Amniotic stem cell (primary cell): ENCODE results near the gene RTP1.
A peak's percentile ranks its signal among the peaks of the same experiment; 100 is the strongest.
"Not testable (repeated sequence)": the region's sequence is repeated elsewhere in the genome, so short reads cannot be mapped to it uniquely, and the experiment has no call there.

Source experiments
- DNase-seq: peaks from one replicate; lab custom pipeline; 2025; lab: John Stamatoyannopoulos, UW

The RTP1 gene, protein sequence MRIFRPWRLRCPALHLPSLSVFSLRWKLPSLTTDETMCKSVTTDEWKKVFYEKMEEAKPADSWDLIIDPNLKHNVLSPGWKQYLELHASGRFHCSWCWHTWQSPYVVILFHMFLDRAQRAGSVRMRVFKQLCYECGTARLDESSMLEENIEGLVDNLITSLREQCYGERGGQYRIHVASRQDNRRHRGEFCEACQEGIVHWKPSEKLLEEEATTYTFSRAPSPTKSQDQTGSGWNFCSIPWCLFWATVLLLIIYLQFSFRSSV

DNA sequence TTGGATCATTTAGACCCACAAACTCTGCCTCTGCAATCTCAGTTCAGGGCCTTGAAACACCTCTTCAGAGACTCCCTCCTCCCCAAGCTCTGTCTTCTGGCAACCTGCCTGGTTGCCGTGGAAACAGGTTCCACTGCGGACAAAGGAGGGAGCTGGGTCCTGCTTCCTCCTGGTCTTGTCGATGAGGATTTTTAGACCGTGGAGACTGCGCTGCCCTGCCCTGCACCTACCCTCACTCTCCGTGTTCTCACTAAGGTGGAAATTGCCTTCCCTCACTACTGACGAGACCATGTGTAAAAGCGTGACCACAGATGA is at the start of gene RTP1:
RTP1 (plus strand) TSS at position 152 of the 315 bp plus-strand sequence; CDS start at position 182, 30 bp downstream.
- DNase-seq = no peak

DNA sequence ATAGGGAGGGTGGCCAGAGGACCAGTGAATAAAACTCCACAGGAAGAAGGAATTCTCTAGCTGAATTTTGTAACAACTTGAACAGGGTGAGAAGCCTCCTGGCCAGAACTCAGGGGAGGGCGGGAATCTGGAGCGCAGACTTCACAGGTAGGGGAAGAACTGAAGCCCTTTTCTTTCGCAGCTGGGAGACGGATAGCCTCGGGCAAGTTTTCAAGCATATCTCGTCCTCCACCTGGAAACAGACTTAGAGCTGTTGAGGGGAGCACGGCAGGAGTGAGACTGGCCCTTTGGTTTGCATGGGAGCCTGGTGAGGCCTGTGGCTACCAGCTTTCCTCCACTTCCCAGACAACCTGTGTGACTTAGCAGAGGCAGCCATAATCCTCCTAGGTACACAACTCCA is 47.1 kb upstream of the RTP1 start:
- no peak for DNase-seq

DNA sequence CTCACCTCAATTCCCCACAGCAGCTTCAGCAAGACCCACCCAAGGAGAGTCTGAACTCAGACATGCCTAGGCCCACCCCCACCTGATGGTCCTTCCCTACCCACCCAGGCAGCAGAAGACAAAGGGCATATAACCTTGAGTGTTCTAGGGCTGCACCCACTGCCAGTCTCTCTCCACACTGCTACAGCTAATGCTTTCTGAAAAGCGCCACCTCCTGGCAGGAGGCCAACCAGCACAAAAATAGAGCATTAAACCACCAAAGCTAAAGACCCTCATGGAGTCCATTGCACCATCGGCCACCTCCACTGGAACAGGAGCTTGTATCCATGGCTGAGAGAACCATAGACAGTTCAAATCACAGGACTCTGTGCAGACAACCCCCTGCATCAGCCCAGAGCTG is 46.7 kb upstream of the RTP1 start:
- DNase-seq = no peak

DNA sequence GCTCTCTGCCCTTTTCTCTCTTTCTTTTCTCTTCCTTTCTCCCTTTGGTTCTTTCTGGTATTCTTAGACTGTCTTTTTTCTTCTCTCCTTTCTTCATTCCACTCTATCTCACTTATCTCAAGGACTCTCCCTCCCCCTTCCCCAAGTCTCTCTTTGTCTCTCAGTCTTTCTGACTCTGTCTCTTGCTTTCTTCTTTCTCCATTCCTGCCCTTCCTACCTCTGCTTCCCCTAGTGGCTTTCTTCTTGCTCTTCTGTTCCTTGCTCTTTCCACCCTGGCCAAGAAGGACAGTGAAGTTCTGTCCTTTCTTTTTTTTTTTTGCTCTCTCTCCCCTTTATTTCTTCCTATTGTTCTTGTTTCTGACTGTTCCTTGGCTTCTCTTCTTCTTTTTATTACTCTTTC is 35.7 kb upstream of the RTP1 start:
- DNase-seq = no peak

DNA sequence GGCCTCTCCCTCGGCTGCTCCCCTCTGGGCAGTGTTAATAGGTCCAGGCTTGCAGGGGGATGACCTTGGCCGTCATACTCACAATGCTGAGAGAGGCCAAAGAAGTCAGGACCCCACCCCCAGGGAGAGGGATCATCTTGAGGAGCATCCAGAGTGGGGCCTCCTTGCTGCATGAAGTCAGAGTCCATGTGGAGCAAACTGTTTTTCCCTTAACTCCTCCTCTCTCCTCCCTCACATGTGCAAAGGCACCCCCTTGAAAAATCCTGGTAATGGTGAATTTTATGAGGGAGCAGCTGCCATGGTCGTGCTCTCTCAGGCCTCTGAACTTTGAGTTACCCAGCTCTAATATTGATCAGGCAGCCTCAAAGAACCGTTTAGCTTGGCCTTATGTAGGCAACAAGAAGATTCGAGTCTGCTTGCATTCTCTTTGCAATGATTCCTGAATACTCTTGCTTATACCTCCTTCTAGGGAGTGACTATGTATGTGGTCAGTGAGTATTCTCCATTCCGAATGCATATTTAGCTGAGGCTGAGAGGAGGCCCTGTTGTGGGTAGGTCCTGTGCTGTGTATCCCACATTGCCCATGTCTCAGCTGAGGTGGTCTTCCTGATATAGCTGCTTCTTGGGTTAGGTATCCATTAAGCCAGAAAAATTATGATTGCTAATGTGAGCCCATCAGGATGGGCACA is 34.9 kb upstream of the RTP1 start:
- DNase-seq = no peak

DNA sequence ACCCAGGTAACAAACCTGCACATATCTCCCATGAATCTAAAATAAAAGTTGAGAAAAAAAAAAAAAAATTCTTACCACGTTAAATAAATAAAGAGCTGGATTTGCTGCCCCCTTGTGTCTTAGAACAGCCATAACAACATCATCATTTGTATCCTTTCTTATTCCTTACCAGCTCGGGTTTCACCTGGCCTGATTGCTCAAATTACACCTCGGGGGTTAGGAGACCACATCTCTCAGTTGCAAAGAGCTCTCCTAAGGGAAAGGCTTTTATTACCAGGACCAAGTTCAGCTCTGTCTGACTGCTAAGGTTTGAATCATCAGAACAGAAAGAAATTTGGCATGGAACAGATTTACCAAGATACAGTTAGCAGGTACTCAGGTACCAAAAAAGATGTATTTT is 32.1 kb upstream of the RTP1 start:
- DNase-seq = no peak

DNA sequence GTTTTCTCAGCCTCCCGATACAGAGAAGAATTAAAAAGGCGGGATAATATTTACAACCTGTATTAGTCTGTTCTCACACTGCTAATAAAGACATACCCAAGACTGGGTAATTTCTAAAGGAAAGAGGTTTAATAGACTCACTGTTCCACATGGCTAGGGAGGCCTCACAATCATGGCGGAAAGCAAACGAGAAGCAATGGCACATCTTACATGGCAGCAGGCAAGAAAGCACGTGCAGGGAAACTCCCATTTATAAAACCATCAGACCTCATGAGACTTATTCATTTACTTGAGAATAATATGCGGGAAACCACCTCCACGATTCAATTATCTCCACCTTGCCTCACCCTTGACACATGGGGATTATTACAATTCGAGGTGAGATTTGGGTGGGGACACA is 30.5 kb upstream of the RTP1 start:
- DNase-seq = no peak

DNA sequence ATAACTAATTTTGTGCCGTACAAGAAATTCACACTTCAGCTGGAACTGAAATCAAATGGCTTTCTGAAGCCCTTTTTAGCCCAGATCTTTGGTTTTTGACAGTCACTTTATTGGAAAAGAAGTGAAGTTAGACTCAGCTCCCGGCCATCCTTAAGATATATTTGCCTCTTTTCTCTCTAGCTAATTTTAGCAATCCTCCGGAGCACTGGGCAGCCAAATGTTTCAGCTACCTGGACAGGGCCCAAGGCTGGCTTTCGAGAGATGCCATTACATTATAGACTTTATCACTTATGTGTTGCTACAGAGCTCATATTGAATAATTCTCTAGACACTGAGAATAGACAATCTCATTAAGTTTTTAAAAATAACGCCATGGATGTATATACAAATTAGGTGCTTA is 29.5 kb upstream of the RTP1 start:
- no peak for DNase-seq

DNA sequence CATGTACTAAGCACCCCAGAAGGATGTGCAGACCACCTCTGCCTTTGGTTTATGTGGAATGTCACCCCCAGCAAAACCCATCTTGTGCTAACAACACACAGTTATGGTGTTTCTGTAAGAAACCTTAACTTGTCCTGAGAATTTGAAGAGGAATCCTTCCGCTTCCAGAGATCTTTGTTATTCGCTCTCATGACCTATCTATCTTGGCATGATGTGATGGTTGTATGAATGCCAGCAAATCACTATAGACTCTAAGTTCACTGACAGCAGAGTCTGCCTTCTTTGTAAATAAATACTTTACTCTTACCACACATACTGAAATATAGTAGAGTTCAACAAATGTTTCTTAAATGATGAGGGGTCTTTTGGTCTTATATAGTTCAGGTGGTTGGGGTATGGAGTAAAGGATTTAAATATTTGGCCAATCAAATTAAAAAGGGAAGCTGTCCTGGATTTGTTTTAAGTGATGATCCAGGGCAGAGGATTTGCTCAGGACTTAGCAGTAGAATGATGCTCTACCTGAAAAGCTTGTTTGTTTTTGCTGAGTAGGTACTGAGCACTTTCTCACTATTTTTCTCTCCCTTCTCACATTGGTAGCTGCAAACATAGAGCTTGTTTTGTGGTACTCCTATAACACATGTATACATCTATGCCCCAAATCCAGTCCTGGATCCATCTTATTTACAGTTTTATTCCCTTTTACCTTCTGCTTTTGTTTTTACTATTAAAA is 27.9 kb upstream of the RTP1 start:
- DNase-seq = no peak

DNA sequence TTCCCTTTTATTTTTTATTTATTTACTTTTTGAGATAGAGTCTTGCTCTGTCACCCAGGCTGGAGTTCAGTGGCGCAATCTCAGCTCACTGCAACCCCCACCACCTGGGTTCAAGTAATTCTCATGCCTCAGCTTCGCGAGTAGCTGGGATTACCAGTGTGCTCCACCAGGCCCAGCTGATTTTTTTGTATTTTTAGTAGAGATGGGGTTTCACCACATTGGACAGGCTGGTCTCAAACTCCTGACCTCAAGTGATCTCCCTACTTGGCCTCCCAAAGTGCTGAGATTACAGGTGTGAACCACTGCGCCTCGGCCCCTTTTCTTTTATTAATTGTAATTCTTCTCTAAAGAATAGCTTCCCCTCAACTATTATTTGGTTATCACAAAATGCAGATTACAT is 26.4 kb upstream of the RTP1 start:
- DNase-seq = not testable (repeated sequence)

DNA sequence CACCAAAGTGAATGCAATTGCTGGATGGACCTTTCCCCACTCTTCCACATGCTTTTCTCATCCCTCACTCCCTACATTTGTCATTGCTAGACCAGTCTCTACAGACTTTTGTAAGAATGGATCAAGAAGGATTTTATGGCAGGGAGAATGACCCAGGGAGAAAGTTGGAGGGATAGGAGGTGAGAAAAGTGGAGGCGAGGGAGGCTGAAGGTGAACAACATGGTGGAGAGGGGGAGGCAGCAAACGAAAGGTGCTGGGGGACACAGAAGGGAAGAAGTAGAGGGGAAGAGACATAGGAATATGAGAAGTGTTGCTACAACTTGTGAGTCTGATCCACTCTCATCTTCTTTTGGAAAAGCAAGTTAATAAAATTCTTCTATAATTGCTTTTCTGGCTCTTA is 24.4 kb upstream of the RTP1 start:
- no peak for DNase-seq

DNA sequence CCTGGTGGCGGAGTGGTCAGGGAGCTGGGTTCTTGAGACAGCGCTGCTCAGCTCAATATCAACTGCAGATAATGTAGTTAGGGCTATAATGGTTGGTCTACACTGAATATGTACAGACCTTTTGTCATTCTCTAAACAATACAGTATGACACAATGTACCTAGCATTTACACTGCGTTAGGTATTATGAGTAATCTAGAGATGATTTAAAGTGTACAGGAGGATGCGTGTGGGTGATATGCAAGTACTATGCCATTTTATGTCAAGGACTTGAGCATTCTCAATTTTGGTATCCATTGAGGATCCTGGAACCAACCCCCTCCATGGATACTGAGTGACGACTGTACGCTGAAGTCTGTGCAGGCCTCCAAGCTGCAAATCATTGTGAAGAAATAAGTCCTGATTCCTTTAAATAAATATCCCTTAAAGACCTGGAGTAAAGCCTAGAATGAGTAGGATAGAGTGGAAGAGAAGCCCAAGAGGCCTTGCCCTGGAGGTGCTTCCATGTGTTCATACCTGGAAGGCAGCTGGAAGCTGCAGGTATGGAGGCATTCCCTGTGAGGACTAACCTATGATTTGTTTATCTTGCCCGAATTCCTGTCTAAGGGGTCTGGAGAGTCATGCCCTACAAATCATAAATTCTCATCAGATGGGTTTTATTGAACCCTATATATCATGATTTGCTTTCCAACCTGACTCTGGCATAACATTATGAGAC is 15.7 kb upstream of the RTP1 start:
- DNase-seq = no peak

DNA sequence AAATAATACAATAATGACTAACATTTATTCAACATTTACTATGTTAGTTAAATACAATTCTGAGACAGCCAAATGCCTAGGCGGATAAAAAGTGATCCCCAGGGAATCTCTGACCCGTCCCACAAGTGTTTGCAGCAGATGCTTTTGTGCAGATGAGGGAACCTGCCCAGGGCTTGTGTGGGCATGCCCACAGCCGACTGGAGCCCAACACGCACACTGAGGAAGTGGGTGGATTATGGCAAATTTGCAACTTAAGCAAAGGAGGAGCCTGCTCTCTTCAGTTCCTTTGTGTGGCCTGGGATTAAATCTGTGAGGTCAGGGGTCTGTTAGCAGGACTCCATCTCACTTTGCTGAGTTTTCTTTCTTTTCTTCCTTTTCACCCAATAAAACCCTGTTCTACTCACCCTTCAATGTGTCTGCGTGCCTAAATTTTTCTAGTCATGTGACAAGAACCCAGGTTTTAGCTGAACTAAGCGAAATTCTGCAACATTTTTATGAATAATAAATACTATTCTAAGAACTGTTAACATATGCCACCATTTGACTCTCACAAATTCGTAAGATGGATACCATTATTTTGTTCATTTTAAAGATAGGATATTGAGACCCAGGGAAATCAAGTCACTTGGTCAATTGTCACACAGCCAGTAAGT is 13.9 kb upstream of the RTP1 start:
- DNase-seq = no peak

DNA sequence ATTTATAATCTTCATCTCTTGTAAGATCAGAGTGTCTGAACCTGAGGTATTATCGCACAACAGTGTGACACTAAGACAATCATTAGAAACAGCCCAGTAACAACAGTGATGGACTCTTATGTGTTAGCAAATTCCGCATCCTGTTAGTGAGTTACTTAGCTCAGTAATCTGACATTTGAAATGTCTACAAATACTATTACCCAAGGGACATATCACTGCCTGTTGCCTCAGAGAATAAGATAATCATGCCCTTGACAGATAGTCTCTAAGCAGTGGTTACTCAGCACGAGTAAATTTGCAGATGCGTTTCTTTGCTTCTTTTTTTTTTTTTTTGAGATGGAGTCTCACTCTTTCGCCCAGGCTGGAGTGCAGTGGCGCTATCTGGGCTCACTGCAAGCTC is 13.4 kb upstream of the RTP1 start:
- no peak for DNase-seq

DNA sequence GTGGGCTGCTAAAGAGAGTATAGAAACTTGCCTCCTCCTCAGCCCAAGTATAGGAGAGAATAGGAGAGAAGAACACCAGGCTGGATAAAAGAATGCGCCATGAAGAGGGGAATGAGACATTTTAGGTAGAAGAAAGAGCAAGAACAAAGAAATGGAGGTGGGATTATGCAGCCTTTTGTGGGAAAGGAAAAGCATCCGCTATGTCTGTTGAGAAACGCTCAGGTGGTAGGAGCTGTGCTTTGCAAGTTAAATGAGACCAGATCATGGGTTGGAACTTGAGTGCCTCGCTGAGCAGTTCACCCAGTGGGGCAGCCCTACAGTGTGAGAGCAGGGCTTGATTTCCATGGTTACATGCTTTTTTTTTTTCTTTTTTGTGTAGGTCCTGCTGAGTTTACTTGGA is 11.5 kb upstream of the RTP1 start:
- DNase-seq = no peak

DNA sequence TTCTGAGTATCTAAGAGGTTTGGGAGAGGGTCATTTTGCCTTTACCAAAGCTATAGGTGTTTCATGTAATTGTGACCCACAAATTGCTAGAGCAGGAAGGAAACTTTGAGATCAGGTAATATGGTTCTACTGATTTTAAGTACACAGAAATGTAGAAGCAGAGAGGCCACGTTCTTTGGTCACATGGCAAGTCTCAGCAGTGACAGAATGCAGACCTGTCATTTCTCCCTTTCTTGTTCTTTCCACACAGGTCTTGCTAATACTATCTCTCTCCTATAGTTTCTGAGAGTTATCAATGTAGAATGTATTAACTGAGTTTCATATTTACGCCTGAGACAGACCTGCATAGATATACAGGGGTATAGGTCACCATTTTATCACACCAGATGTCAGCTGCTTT is 10.9 kb upstream of the RTP1 start:
- no peak for DNase-seq

DNA sequence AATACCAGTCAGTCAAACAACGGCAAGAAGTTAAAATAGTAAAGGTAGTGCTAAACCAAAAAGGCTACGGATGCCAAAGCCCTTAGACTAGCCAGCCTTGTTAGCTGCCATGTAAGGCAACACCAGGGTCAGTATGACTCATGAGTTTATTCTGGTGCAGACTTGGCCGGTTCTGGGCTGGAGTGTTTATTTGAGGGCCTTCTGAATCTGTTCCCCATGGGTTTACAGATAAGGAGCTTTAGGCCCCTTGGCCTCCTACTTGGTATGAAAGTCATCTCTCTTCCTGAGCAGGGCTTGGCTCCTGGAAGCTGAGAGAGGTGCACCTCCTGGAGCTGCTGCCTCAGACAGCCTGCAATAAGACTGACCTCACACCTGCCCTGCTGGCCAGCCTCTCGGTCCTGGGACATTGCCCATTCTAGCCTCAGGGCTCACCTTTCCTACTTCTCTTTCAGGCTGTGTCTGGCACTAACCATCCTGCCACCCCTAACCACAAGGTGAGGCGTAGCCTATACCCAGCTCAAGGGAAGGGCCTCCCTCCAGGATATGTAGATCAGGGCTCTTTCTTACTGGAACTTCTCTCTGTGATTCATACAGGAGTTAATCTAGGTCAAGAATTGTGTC is 10.4 kb upstream of the RTP1 start:
- DNase-seq = peak; percentile 67

DNA sequence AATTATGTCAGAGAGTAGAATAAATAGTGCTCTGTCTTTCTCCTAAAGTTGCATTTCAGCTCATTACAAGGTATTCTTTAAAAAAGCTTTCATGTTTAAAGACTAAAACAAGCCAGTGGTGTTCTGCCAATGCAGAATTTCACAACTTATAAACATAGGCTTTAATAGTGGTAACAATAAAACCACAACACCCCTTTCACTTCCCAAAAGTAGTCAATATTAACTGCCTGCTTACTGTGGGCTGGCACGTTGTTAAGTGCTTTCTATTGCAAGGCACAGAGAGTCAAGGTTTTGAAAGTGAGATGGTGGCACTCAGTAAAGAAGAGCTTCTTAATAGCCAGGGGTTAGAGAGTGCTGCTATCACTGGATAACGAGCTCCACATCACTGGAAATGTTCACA is 8.4 kb upstream of the RTP1 start:
- no peak for DNase-seq

DNA sequence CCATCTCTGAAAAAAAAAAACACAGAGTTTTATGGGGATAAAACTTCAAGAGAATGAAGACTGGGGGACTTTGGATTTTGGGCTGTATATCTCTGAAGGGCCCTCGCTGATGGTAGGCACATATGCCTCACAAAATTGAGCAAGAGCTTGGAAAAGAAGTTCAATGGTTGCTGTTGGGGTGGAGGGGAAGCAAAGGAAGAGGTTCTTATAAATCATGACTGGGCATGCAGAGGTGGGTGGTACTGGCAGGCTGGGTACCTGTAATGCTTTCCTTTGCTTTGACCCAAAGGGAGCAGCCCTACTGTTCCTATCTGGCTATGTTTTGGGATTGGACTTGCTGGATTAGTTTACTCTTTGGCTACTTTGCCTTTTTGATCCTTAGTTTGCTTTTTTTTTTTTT is 6.0 kb upstream of the RTP1 start:
- DNase-seq = no peak

DNA sequence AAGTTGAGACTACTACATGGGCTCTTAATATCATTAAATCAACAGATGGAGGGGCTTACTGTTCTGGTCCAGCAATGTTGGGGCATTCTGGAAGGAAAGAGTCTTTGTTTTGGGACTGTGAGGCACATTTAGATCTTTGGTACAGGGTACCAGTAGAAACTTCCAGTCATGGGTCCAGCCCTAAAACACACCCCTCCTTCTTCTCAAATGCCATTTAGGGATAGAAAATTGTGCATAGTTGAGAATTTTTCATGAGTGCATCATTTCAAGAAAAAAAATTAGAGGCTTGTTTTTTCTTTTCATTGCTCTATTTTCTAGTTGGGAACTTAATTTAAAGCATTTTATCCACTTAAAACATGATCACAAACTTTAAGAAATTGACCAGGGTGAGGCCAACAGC is 4.1 kb upstream of the RTP1 start:
- DNase-seq = no peak

DNA sequence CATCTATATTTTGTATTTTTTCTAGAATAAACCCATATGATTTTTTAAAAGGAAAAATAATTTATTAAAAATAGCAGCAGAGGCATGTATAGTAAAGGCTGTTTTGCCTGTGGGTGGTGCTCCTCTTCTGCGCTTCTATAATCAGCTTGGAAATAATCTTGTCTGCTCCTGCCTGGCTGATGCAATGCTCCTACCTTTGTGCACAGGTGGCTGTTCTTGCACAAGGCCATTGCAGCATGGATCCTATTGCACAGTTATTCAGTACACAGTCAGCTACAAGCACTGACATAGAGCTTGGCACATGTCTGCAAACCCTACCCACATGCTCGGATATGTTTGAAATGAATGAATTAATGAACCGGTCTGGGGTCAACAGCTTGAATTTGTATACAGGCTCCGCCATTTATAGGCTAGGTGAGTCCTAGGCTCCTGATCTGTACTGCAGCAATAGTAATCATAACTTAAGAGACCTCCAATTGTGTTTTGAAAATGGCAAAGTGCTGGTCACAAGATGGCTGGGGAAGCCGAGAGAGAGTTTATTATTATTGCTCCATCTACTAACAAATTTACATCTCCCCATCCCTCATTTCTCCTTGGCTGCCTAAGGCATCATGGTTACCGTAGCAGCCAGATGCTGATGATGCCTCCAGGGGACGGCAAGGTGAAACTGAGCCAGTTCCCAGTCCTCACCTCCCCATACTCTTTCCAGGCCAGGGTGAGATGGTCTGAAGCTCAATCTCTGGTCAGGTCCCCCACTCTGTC is 532 bp upstream of the RTP1 start:
- no peak for DNase-seq
